Activated CD8-positive, alpha-beta memory T cell treated with anti-CD3 and anti-CD28 coated beads, Interleukin-2, amount 50 U/mL, for 4 hours (primary cell): ENCODE measurements around the gene KCNT1.

Experiments
- DNase-seq: peaks from one replicate; pipeline ENCODE4 v3.0.0-alpha.2; 2020

Gene KCNT1

GRCh38 chr9:135749171-135750045, 47.4 kb downstream of the KCNT1 start:
- DNase-seq: no peak

DNA sequence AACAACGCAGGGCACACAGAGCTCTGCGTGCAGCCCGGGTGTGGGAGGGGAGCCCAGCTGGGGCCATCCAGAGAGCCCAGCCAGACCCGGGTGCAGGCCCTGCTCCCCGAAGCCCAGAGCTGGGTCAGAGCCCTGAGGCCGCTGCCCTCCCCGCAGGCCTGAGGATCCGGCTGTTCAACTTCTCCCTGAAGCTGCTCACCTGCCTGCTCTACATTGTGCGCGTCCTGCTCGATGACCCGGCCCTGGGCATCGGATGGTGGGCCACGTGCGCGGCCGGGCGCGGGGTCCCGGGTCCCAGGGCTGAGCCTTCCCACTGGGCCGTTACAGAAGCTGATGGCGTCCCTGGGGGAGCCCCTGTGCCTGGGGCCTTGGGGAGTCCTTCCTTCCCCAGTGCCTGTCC, 48.8 kb downstream of the KCNT1 start:
- DNase-seq: no peak

- no peak for DNase-seq
Measured at GRCh38 chr9:135751501-135751900, 49.5 kb downstream of the KCNT1 start.

DNA sequence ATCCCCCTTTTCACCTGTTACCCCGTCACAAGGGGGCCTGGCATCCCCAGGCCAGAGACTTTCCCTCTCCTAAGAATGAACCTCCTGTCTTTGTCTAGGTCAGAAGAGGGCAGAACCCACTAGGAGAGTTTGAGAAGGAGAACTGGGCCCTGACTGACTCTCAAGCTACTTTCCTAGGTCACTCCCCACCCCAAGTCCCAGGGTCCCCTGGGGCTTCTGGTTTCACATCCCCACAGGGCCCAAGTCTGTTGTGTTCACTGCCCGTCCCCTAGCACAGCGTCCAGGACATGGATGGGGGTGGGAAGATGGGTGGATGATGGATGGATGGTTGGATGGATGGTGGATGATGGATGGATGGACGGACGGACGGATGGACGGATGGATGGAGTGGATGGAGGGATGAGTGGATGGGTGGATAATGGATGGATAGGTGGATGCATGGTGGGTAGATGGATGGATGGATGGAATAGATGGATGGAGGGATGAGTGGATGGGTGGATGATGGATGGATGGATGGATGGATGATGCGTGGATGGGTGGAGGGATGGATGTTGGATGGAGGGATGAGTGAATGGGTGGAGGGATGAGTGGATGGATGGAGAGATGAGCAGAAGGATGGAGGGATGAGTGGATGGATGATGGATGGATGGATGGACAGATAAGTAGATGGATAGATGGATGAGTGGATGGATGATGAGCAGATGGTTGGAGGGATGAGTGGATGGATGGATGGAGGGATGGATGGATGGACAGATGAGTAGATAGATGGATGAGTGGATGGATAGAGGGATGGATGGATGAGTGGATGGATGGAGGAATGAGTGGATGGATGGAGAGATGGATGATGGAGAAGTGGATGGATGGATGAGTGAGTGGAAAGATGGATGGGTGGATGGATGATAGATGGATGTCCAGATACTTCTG, 50.6 kb downstream of the KCNT1 start:
- DNase-seq: no peak

GRCh38 chr9:135753391-135754105, 51.6 kb downstream of the KCNT1 start:
- DNase-seq: no peak

GRCh38 chr9:135756576-135756975, 54.6 kb downstream of the KCNT1 start:
- no peak for DNase-seq

DNA sequence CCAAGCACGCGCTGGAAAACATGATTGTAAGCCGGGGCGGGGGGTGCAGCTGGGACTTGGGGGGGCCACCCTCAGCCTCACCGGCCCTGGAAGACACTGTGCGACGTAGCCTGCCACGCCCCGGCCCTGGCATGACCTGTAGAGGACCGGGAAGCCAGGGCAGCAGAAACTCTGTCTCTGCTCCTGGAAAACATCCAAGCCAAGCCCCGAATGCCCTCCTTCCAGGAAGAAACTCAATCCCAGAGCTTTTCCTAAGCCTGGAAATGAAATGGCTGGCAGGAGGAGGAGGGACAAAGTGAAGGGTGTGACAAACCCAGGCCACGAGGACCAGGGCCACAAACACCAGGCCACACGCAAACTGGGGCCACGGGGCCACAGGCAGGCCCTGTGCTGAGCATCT, 55.4 kb downstream of the KCNT1 start:
- no peak for DNase-seq

DNA sequence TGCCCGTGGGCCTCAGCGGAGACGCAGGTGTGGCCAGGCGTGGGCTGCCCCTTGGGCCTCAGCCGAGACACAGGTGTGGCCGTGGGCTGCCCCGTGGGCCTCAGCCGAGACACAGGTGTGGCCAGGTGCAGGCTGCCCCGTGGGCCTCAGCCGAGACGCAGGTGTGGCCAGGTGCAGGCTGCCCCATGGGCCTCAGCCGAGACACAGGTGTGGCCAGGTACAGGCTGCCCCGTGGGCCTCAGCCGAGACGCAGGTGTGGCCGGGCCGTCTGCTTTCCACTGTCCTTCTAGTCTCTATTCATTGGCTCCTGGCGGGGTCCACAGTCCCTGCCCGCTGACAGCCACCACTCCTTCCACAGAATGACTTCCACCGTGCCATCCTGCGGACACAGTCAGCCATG, 56.1 kb downstream of the KCNT1 start:
- DNase-seq: no peak

- DNase-seq: no peak
Measured at GRCh38 chr9:135758870-135759269, 56.9 kb downstream of the KCNT1 start.

DNA sequence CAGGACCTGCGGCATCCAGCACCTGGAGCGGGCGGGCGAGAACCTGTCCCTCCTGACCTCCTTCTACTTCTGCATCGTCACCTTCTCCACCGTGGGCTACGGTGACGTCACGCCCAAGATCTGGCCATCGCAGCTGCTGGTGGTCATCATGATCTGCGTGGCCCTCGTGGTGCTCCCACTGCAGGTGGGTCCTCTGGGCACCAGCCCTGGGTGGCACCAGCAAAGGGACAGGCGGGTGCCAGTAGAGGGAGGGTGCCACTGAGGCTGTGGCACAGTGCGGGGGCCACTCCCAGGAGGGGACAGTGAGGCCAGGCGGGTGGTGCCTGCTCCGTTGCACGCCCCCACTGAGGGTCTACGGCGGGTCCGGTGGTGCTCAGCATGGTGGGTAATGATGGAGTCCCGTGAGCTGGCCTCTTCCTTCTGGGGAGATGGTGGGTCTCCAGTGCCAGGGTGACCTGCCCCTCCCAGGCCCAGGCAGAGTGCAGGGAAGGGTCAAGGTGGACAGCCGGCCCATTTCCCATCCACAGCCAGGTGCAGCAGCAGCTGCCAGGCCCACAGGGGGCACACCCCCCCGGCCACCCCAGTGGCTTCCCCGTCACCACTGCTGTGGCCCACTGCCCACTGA, 57.8 kb downstream of the KCNT1 start:
- DNase-seq: no peak

DNA sequence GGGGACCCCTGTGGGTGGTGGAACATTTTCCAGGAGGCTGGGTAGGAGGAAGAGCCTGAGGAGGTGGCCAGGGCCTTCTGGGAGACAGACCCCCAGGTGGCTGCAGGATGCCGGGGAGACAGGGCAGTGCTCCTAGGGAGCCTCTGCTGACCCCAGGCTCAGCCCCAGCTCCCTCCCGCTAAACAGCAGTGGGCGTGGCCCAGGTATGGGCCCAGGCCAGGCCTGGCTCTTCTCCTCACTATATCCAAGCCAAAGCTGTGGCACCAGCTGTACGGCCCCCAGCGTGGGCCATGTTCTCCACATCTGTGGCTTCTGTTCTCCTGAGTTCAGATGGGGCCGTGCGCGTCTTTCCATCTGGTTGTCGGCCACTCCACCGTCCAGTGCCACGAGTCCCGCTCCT, 58.5 kb downstream of the KCNT1 start:
- no peak for DNase-seq

DNA sequence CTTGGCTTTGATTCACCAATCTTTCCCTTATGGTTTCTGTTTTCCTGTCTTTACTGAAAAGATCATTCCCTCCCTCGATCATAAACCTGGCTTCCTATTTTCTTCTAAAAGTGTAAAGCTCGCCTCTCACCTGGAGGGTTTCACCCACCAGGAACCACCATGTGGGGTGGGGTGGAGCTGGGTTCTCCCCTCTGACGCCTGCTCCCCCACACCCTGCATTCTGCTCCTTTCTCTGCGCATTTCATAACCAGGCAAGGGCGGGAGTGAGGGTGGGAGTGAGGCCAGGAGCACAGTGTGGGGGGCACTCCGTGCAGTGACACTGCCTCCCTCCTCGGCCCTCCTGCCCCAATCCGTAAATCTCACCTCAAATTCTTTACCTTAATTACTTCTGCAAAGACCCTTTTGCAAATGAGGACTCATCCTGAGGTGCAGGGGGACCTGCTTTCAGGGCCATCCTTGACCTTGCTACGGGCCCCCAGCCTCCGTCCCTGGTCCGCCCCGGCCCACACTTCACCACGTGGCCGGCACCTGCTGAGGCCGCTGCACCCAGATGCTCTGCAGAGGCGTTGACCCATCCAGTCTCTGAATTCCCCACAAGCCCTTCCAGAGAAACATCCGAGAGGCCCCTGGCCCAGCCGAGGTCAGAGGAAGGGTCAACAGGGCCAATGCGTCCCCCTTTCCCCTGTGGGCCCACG, 59.3 kb downstream of the KCNT1 start:
- DNase-seq: no peak

- DNase-seq: no peak
Measured at GRCh38 chr9:135761845-135762168, 59.8 kb downstream of the KCNT1 start.

- no peak for DNase-seq
Measured at GRCh38 chr9:135762921-135763320, 60.9 kb downstream of the KCNT1 start.

- no peak for DNase-seq
Measured at GRCh38 chr9:135763716-135764446, 61.9 kb downstream of the KCNT1 start.

DNA sequence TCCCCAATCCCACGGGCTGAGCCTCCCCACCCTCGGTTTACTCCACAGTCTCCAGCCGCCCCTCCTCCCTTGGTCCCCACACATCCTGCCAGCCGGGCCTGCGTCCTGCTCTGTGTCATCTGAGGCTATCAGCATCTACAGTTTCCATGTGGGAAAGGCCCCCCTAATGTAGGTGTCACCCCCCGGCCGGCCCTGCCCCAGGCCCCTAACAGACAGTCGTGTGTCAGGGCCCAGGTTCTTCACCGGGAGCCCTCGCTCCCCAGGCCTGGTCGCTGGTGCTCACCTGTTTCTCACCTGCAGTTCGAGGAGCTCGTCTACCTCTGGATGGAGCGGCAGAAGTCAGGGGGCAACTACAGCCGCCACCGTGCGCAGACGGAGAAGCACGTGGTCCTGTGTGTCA, 62.7 kb downstream of the KCNT1 start:
- DNase-seq: no peak

DNA sequence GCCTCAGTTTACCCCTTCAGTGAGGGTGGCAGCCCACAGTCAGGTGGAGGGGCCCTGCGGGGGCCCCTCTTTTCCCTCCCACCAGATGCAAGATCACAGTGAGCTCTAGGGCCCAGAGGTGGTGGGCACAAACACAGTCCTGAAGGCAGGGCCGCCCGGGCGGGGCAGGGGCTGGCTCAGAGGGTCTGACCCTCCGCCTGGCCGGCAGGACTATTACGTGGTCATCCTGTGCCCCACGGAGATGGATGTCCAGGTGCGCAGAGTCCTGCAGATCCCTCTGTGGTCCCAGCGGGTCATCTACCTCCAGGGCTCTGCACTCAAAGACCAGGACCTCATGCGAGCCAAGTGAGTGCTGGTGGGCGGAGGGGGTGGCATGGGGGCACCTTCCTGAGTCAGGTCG, 63.4 kb downstream of the KCNT1 start:
- DNase-seq: no peak

- no peak for DNase-seq
Measured at GRCh38 chr9:135766251-135766650, 64.3 kb downstream of the KCNT1 start.

- no peak for DNase-seq
Measured at GRCh38 chr9:135766707-135767106, 64.7 kb downstream of the KCNT1 start.

GRCh38 chr9:135768516-135769218, 66.7 kb downstream of the KCNT1 start:
- DNase-seq: no peak
